NT2/D1 (cell line): ENCODE results near the gene LLGL2.

Experiments used
- SUZ12 ChIP-seq: IDR thresholded peaks from 2 replicates; pipeline ENCODE4 v1.6.1; 2011; ENCODE audit not compliant: insufficient read length, insufficient read depth; ENCODE audit errors: extremely low read depth
- YY1 ChIP-seq: IDR thresholded peaks from 2 replicates; pipeline ENCODE4 v1.6.1; 2011; ENCODE audit not compliant: insufficient read length, insufficient read depth
- ZNF274 ChIP-seq: IDR thresholded peaks from 2 replicates; pipeline ENCODE4 v1.6.1; 2011; ENCODE audit warnings: mild to moderate bottlenecking, low read depth, low read length

- TF ChIP-seq SUZ12 (no peak), YY1 (no peak), ZNF274 (no peak)
These were observed 483 bp downstream of the LLGL2 start for GRCh38 chr17:75525806-75526554.
